Spleen (tissue), 7 donors: Measurements from ENCODE around the gene NDOR1.

Experiments used
- CTCF ChIP-seq, 11 experiments: fragments of 200-600 bp in 7 of 11; fragments of 450-650 bp in 4 of 11; sonication (generic) in 4 of 11; IDR thresholded peaks in 8 of 11; conservative IDR thresholded peaks in 3 of 11; 1 replicate in 7 of 11; 2 replicates in 4 of 11; pipeline versions ENCODE4 v1.4.0 to v1.8.0; 2016 to 2021; ENCODE audit warnings: antibody characterized with exemption in 11 of 11, inconsistent platforms in 4 of 11, mild to moderate bottlenecking in 1 of 11
- POLR2A ChIP-seq, 3 donors: fragments of 450-650 bp; IDR thresholded peaks; one replicate each; pipeline ENCODE4 v1.5.1; 2017; ENCODE audit warnings: antibody characterized with exemption in 3 of 3, mild to moderate bottlenecking in 1 of 3
- POLR2AphosphoS5 ChIP-seq, 3 donors: sonication (generic); formaldehyde crosslinking; IDR thresholded peaks; one replicate each; pipeline ENCODE4 v1.5.1; 2017; ENCODE audit warnings: antibody characterized with exemption in 3 of 3
- donor health status: DM: no; HTN: no; CAD: no; lungs with moderate emphysema.
- donor health status: DM: no; HTN: no; CAD: no.
- donor health status: DM: no; HTN: no; CAD: no.

- no peak for TF ChIP-seq CTCF (IDR thresholded peaks at IDR 0.05 in 8 of 11, conservative IDR thresholded peaks at IDR 0.05 in 3 of 11)
- TF ChIP-seq POLR2A (IDR thresholded peaks at IDR 0.05), result no peak
- no peak for TF ChIP-seq POLR2AphosphoS5 (IDR thresholded peaks at IDR 0.05)
Measured at GRCh38 chr9:137224830-137225694, 19.6 kb downstream of the NDOR1 start, which contains the start of gene CYSRT1.
